HG02763 (cell line): ENCODE results near the gene GALNT1.

ENCODE experiments used
- ATAC-seq: cut with Tn5 transposase; IDR thresholded peaks from one replicate; pipeline ENCODE4 v1.9.1; 2021; ENCODE audit warnings: mild to moderate bottlenecking, moderate library complexity; ENCODE audit not compliant: unreplicated experiment

Gene GALNT1

GRCh38 chr18:35711227-35711626 lies 129.7 kb downstream of the GALNT1 start:
- no peak for ATAC-seq

- ATAC-seq: no peak
These were observed 132.0 kb downstream of the GALNT1 start for GRCh38 chr18:35713545-35713944.

GRCh38 chr18:35714539-35714938 lies 133.0 kb downstream of the GALNT1 start:
- ATAC-seq: no peak

- ATAC-seq: no peak
These were observed 133.6 kb downstream of the GALNT1 start for GRCh38 chr18:35715139-35715538.

GRCh38 chr18:35716169-35716831 lies 134.8 kb downstream of the GALNT1 start:
- no peak for ATAC-seq

GRCh38 chr18:35717182-35717581 lies 135.6 kb downstream of the GALNT1 start:
- ATAC-seq: no peak

GRCh38 chr18:35721431-35722081 lies 140.0 kb downstream of the GALNT1 start:
- no peak for ATAC-seq

- no peak for ATAC-seq
These were observed 147.1 kb downstream of the GALNT1 start for GRCh38 chr18:35728676-35729075.

GRCh38 chr18:35729991-35730668 lies 148.6 kb downstream of the GALNT1 start:
- ATAC-seq: no peak

GRCh38 chr18:35730691-35731370 lies 149.3 kb downstream of the GALNT1 start:
- ATAC-seq: no peak

- no peak for ATAC-seq
These were observed 150.2 kb downstream of the GALNT1 start for GRCh38 chr18:35731701-35732100.

- no peak for ATAC-seq
These were observed 150.6 kb downstream of the GALNT1 start for GRCh38 chr18:35732162-35732561.

- no peak for ATAC-seq
These were observed 151.1 kb downstream of the GALNT1 start for GRCh38 chr18:35732636-35733035.

- ATAC-seq: no peak
These were observed 151.9 kb downstream of the GALNT1 start for GRCh38 chr18:35733408-35733807.

- ATAC-seq: no peak
These were observed 155.2 kb downstream of the GALNT1 start for GRCh38 chr18:35736696-35737095.

- no peak for ATAC-seq
These were observed 158.2 kb downstream of the GALNT1 start for GRCh38 chr18:35739778-35740177.

GRCh38 chr18:35740656-35741055 lies 159.1 kb downstream of the GALNT1 start:
- ATAC-seq: no peak

- ATAC-seq: no peak
These were observed 162.4 kb downstream of the GALNT1 start for GRCh38 chr18:35743916-35744315.

- no peak for ATAC-seq
These were observed 164.3 kb downstream of the GALNT1 start for GRCh38 chr18:35745814-35746213.

- ATAC-seq: no peak
These were observed 165.3 kb downstream of the GALNT1 start for GRCh38 chr18:35746826-35747339.

- no peak for ATAC-seq
These were observed 166.4 kb downstream of the GALNT1 start for GRCh38 chr18:35747894-35748472.
